ENCODE results near the gene DSTYK.
"Not testable (repeated sequence)": the region's sequence is repeated elsewhere in the genome, so short reads cannot be mapped to it uniquely, and the experiment has no call there.

The DSTYK gene

GRCh38 chr1:205216588-205216987, 5.1 kb upstream of the DSTYK start:
- DNase-seq = no peak

- peak; percentile 15 for DNase-seq
These were observed 3.3 kb upstream of the DSTYK start for GRCh38 chr1:205214756-205215155.

DNA sequence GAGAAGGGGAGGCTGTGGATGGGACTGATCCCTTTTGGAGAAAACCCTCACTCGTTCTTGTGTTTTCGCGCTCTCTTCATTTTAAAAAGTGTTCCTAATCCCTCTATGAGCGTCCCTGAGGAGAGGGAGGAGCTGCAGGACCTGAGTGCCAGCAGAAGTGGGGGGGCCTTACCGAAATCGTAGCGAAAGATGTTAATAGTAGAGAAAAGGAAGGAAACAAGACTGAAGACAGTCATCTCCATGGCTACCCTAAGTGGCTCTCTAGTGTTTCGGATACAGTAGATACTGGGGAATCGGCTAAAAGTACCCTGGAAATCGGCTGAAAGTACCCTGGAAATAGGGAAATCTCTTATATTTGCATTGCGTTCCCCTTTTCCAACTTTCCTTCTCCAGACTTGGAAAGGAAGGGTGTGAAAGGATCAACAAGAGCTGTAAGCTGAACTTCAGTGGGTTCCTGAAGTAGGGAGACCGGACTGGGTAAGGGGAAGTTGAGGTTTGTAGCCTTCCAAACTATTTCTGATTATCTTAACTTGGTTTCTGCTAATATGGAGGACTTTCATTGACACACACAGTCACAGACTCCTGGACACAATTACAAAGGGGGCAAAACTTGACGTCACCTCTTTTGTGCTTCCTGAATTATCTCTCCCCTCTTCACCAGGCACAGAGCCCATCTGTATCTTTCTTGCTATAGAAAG, 486 bp upstream of the DSTYK start:
- DNase-seq = no peak

DNA sequence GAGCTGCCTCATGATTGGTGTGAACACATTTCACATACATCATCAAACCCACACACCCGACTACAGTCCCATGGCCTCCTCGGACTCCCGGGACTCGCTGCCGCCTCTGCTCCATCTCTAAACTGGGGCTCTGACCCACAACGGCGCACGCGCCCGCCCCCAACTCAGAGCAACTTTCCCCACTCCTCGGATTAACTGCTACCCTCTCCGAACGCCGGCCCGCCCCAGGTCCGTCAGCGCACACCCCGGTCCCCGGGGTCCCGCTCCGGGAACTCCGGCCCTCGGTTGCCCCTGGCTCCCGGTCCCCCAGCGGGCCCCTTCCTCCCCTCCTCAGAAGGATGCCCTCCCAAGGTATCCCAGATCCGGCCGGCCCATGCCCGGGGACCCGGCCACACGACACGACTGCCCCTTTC, 740 bp downstream of the DSTYK start:
- DNase-seq = peak; percentile 10

DNA sequence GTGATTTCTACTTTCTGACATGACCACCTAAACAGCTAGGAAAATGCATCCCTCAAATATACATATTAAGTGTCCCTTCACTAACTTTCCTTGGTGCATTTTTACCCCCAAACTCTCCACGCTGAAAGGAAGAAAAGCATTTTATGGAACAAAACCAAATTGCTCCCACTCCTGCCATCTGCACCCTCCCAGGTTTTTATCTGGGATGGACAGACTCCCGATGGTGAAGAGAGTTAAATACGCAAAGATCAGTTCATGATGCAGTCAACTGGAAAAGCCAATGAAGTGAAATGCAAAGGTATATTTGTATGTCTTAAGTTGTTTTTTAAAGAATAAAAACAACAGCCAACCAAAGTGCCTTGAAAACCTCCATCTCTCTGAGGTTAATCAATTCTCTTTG, 2.7 kb downstream of the DSTYK start:
- no peak for DNase-seq

- no peak for DNase-seq
These were observed 6.4 kb downstream of the DSTYK start for GRCh38 chr1:205205055-205205454.

DNA sequence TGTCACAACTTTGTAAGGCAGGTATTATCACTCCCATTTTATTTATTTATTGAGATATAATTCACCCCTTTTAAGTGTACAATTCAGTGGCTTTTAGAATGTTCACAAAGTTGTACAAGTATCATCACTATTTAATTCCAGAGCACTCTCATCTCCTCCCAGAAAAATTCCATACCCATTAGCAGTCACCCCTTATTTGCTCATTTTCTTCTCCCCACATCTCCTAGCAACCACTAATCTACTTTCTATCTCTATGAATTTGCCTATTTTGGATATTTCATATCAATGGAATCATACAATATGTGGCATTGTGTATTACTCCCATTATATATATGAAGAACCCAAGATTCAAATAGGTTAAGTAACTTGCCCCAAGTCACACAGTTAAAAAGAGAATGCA, 7.0 kb downstream of the DSTYK start:
- no peak for DNase-seq

GRCh38 chr1:205199931-205200299, 11.6 kb downstream of the DSTYK start:
- no peak for DNase-seq

GRCh38 chr1:205199090-205199930, 12.2 kb downstream of the DSTYK start:
- DNase-seq = no peak

- DNase-seq = no peak
These were observed 19.2 kb downstream of the DSTYK start for GRCh38 chr1:205192287-205192686.

DNA sequence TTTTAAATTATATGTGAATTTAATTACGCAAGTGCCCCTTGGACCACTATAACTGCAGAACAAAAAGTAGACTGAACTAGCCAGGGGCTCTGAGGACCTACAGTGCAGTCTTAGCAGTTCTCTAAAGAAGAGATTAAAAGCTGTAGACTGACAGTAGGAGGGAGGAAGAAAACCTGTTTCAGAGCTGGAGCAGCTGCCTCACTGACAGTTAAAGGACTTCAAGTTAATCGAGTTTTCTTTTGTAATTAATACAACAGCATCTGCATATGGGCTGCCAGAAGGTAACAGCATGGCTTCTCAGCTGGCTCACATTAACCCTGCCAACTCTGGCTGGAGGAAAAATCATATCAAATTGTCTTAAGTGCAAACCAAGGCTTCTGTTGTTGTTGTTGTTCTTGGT, 19.9 kb downstream of the DSTYK start:
- DNase-seq = no peak

GRCh38 chr1:205190845-205191577, 20.5 kb downstream of the DSTYK start:
- DNase-seq = no peak

DNA sequence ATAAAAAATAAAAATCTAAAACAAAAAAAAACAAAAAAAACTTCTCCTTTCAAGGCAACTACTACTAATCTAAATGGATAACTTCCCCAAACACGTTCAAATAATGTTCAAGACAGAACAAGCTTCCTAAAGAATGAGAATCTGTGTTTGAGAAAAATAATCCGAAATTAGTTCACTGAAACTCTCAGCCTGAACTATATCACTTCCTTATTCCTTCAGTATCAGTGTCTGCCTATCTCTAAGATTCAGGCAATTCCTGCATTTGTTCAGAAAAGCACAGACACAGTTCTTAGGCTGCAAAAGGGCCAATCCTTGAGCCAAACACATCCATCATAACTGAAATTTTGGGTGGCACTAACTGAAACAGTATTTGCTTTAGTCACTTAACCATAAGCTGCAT, 22.4 kb downstream of the DSTYK start:
- DNase-seq = no peak

DNA sequence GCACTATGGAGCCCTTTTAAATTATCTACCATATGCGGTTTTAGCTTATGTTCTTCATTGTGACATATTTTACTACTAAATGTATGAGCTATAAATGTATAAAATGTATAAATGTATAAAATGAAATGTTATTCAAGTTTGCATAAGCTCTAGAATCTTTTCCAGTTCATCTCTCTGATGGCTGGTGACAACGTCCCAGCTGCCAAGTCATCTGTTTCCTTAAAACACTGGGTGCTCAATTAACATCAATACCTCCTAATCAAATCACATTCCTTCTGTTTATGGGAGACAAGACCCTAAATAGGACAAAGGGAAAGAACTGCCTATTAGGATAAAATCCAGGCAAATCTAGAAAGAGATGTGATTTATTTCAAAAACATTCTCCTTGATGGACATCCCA, 22.9 kb downstream of the DSTYK start:
- DNase-seq = no peak

- no peak for DNase-seq
These were observed 23.4 kb downstream of the DSTYK start for GRCh38 chr1:205188098-205188497.

GRCh38 chr1:205187420-205187819, 24.1 kb downstream of the DSTYK start:
- DNase-seq = no peak

DNA sequence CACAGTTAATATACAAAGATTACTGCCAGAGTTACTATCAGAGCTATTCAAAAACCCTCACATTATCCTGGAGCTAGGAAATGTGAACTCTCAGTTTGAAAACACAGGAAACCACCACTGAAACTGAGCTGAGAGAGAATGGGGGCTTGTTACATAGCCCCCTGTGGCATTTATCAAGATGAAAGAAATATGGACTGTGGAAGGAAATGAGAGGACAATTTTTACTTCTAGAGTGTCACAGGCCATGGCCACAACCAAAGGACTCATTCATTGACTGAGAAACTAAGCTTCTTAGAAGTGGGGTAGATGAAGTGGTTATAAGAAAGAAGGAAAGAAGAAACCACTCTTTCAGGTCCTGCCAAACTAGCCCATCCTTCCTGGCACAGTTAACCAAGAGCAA, 25.3 kb downstream of the DSTYK start:
- no peak for DNase-seq

DNA sequence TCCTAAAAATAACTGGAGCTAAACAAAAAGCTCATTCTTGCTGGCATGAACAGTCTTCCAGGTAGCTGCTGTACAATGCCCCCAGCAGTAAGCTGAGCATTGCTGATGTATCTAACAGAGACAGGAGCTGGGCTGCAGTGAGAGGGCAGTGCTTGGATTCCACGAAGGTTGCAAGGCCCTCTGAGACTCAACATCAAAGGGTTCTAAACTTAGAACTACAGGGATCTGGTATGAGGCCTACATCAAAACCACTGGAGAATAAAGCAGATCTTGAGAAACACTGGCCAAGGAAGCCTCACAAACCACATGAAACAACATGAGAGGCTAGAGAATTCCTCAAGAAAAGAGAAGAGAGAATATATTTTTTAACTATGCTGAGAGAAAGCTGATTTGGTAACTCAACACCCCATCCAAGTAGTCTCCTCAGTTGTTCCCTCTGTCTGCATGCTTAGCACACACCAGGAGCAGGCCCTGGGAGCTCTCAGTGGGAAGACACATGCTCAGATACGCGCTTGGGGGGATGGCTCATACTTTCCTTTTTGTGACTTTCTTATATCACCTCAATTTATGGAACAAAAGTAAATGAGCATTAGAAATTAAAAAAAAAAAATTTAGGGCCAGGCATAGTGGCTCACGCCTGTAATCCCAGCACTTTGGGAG, 27.7 kb downstream of the DSTYK start:
- no peak for DNase-seq

DNA sequence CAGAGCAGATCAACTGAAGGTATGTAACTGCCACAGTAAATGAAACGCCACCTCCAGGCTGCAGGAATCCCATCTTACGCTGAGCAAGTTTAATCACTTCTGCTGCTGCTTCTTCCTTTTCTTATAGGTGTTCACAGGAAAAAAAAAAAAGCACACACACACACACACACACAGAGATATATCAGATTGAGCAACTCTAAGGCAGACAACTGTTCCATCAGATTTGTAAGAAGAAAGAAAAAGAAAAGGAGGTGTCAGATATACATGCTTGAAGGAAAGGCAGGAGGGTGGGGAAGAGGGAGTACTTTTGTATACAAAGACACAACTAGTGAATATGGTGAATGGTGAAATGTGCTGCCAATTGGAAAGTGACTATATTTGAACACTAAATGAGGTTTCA, 28.6 kb downstream of the DSTYK start:
- no peak for DNase-seq

DNA sequence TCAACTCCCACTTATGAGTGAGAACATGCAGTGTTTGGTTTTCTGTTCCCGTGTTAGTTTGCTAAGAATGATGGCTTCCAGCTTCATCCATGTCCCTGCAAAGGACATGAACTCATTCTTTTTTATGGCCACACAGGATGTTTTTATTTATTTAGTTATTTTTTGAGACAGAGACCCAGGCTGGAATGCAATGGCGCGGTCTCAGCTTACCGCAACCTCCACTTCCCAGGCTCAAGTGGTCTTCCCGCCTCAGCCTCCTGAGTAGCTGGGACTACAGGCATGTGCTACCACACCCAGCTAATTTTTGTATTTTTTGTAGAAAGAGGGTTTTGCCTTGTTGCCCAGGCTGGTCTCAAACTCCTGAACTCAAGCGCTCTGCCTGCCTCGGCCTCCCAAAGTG, 31.2 kb downstream of the DSTYK start:
- DNase-seq = not testable (repeated sequence)

GRCh38 chr1:205179842-205180241, 31.7 kb downstream of the DSTYK start:
- DNase-seq = no peak

DNA sequence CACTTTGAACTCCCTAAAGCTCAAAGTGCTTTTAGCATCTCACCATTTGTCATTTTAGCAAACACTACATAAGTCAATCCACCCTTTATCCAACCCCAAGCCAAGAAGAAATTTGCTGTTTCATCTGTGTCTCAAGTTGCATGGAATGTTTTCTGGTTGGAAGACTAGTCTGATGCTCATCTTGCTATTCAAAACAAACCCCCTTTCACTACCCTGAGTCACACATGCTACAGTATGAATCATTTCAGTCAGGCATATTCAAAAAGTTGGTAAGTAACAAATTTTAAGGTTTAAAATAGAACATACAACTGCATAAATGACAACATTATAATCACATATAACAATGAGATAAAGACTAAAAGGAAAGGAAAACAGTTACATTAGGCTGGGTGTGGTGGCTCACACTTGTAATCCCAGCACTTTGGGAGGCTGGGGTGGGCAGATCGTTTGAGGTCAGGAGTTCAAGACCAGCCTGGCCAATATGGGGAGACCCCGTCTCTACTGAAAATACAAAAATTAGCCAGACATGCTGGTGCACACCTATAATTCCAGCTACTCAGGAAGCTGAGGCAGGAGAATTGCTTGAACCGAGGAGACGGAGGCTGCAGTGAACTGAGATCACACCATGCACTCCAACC, 38.7 kb downstream of the DSTYK start:
- DNase-seq = no peak

GRCh38 chr1:205171369-205171768, 40.1 kb downstream of the DSTYK start:
- peak; percentile 16 for DNase-seq

Data from CD4-positive, alpha-beta T cell treated with Interleukin-17A for 1 hour (primary cell).